UCSD-AML1 (cell line): ENCODE measurements around the gene C1GALT1.

Experiments
- DNase-seq: peaks from one replicate; lab custom pipeline; 2025; ENCODE audit not compliant: unreplicated experiment; lab: John Stamatoyannopoulos, UW

Gene C1GALT1

DNA sequence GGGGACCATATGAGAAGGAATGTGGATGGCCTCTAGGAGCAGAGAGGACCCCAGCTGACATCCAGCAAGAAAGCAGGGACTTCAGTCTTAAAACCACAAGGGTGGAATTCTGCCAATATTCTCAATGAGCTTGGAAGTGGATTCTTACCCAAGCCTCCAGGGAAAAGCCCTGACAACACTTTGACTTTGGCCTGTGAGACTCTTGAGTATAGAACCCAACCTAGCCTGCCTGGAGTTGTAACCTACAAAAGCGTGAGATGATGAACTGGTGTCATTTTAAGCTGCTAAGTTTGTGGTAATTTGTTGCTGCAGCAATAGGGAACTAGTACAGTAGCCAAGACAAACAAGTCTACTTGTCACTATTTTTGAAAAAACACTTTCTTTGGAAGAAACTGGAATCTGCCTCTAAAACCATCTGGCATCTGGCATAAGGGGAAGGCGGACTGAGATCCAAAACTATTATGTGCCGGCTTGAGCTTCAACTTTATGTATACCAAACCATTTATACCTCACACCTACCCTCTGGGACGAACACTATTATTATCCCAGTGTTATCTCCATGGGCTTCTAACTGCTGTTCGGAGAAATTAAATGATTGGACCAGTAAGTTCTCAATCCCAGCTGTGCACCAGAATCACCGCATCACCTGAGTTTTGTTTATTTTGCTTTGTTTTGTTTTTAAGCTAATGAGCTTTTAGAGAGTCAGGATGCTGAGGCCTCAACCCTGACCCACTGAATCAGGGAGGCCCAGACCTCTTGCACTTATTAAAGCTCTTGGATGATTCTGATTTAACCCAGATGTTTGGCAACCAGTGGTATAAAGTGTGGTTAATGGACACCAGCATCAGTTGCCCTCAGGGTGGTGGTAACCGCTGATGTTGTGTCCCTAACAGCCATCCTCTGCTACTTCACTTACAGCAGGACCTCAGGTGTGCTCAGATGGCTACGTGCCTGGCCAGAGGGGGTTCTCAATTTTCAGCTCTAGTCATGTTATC, 83.0 kb downstream of the C1GALT1 start:
- no peak for DNase-seq

- no peak for DNase-seq
These were observed 84.0 kb downstream of the C1GALT1 start for GRCh38 chr7:7266257-7266881.

DNA sequence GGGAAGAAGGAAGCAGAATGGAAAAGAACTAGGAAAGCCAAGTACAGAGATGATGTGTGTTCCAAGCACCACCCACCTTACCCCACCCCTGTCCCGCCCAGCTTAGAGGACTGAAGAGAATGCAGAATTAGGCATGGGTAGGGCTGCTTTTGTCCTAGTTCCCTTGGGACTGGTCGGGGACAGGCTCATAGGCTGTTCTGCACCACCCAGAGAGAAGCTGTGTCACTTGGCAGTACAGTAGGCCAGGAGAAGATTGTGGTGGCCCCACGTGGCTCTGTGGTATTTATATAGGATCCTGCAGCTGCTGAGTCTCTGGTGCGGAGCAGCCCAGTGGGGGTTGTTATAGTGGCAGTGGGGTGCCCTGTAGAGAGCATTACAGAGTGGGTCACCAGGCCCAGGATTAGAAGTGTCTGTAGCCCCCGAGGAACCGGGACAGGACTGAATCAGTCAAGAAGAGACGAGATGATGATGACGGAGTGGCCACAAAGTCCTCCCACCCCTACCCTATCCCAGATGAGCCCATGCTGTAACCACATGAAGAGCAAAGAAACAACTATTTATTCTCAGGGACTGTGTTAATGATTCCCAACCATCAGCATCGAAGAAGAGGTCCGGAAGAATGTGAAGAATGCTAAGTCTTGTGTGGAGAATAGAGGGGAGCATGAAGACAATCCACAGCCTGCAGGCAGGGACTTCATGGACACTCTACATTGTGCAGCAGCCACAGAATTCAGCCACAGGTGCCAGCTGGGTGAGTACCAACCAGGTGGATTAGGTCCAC, 88.9 kb downstream of the C1GALT1 start:
- DNase-seq: no peak

DNA sequence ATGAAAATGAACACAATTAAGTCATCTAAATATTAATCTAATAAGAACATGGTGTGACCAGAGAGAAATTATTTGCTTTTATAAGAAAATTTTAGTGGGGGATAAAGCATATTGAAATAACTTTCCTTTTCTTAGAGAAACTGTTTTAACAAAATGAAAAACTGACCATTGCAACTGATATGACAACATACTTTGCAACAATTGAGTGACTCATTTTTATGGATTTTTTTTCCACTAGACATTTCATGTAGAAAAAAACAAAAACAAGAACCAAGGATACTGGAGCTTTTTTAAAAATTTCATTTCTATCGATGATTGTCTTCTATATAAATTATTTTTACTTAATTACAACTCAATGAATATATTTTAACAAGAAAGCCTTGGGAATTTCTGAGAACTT, 90.0 kb downstream of the C1GALT1 start:
- no peak for DNase-seq

DNA sequence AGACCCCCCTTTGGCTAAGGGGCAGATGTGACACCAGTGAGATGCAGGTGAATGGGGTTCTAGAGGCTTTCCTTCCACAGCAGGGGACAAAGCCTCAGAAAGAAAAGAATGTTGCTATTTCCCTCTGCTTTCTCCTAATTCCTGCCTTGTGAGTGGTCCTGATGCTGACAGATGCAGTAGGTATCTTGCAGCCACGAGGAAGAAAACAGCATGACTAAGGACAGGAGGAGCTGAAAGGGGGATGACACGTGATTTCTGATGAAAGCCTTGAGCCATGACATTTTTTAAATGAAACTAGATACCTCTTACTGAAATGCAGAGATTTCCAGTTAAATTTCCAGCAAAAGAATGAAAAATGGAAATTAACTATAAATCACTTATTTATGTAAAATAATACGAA, 92.4 kb downstream of the C1GALT1 start:
- no peak for DNase-seq

- DNase-seq: no peak
These were observed 93.8 kb downstream of the C1GALT1 start for GRCh38 chr7:7276161-7276560.

DNA sequence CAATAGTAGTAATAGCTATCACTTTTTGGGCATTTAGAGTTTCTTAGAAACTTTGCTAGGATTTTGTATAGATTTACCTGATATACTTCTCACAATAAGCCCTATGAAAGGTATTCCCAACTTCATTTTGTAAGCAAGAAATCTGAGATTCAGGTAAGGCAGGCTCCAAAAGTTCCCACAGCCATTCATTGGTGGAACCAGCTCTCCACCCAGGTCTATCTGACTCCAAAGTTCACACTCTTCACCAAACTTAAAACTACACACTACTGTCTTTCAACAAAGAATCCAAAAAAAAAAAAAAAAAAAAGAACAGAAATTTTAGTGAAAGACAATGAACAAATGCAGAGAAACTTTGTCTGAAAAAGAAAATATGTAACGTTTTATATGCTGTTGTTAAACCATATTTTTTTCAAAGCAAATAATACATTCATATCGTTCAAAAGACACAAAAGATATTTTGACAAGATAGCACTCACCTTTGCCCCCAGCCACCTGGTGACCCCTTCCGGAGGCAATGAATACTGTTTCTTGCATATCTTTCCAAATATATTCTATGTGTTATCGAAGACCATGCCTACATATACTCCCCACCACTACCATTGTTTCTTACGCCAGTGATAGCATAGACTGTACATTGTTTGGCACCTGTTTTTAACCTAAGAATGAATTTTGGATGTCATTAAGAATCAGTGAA, 108.2 kb downstream of the C1GALT1 start:
- DNase-seq: no peak

- no peak for DNase-seq
These were observed 109.7 kb downstream of the C1GALT1 start for GRCh38 chr7:7292085-7292484.

DNA sequence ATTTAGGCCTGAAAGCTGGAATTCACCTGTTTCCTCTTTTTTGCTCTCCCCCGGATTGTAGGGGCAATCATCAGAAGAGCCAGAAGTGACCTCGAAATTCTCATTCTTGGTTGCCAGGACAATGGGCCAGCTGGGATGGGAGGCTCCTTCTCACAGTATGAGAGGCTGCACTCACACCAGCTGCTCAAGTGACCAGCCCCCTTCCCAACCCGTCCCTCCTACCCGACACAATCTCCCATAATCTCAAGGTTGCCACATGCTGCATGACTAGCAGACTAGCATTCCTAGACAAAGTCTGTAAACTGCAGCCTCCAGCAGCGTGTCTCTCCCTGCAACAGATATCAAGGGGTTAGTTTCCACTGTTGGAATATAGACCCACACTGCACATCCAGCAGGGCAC, 110.3 kb downstream of the C1GALT1 start:
- DNase-seq: no peak

DNA sequence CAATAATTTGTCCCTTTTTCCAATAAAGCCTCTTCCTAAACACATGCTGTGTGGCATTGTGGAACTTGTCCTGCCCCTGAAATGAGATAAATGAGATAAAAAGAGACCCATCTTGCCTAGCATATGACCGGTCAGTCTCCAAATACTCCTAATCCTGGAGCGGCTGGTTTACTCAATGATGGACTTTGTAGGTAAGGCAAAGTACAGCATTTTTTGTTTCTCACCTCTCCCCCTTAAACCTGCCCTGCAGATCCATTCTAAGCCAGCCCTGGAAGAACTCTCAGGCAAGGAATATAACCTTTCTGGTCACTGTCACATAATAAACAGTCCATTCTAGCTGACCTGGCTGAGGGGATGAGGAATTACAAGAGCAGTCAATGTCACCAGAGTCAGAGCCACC, 110.7 kb downstream of the C1GALT1 start:
- no peak for DNase-seq

- no peak for DNase-seq
These were observed 112.6 kb downstream of the C1GALT1 start for GRCh38 chr7:7294911-7295310.
